Keratinocyte (primary cell): Measurements from ENCODE around the gene ZNF503. TPM values are rescaled to one million over a fixed set of nuclear protein-coding genes. Genes with fewer than 3 reads are reported as not detected.

Experiments used
- DNase-seq: peaks from one replicate; pipeline ENCODE4 v3.0.0-alpha.2; 2011; ENCODE audit warnings: low read depth, missing footprints, low spot score
- FAIRE-seq: peaks from 2 replicates; lab custom pipeline; 2011; peaks lifted over from hg19 to GRCh38; lab: Jason Lieb, UNC
- H2AFZ ChIP-seq: 2 replicates; pipeline ENCODE4 v1.6.0; 2012; ENCODE audit warnings: low read length, control low read depth, inconsistent platforms; ENCODE audit not compliant: control insufficient read depth
- H3K27ac ChIP-seq: 2 replicates; pipeline ENCODE4 v1.5.1; 2011; ENCODE audit warnings: low read length; ENCODE audit not compliant: control insufficient read depth, insufficient read depth
- H3K27me3 ChIP-seq: 3 replicates; pipeline ENCODE4 v1.6.0; 2011; ENCODE audit warnings: low read length; ENCODE audit not compliant: control insufficient read depth, insufficient read depth; ENCODE audit errors: extremely low read depth
- H3K36me3 ChIP-seq, 2 experiments: 2 replicates in 1 of 2; 3 replicates in 1 of 2; pipeline ENCODE4 v1.5.1; 2011; ENCODE audit warnings: low read length in 2 of 2, mild to moderate bottlenecking in 1 of 2; ENCODE audit not compliant: control insufficient read depth in 2 of 2, insufficient read depth in 2 of 2; ENCODE audit errors: extremely low read depth in 1 of 2
- H3K4me1 ChIP-seq: 3 replicates; pipeline ENCODE4 v1.5.1; 2011; ENCODE audit warnings: low read length; ENCODE audit not compliant: control insufficient read depth, insufficient read depth; ENCODE audit errors: extremely low read depth
- H3K4me2 ChIP-seq: 3 replicates; pipeline ENCODE4 v1.6.0; 2011; ENCODE audit warnings: low read depth, low read length; ENCODE audit not compliant: control insufficient read depth, insufficient read depth; ENCODE audit errors: extremely low read depth
- H3K4me3 ChIP-seq, 3 experiments: fragments of 200-600 bp in 1 of 3; sonication (generic) in 1 of 3; 2 replicates in 2 of 3; 3 replicates in 1 of 3; pipeline ENCODE4 v1.5.1; 2011 to 2016; ENCODE audit warnings: low read length in 3 of 3, mild to moderate bottlenecking in 3 of 3, control low read depth in 2 of 3, inconsistent platforms in 1 of 3, low read depth in 1 of 3, mixed read lengths in 1 of 3, mixed run types in 1 of 3, moderate library complexity in 1 of 3; ENCODE audit not compliant: control insufficient read depth in 2 of 3, insufficient read depth in 2 of 3; ENCODE audit errors: extremely low read depth in 1 of 3
- H3K79me2 ChIP-seq: 2 replicates; pipeline ENCODE4 v1.6.0; 2012; ENCODE audit warnings: low read length; ENCODE audit not compliant: control insufficient read depth, insufficient read depth
- H3K9ac ChIP-seq: 3 replicates; pipeline ENCODE4 v1.6.0; 2011; ENCODE audit warnings: low read length; ENCODE audit not compliant: control insufficient read depth, insufficient read depth; ENCODE audit errors: extremely low read depth
- H3K9me1 ChIP-seq: 3 replicates; pipeline ENCODE4 v1.6.0; 2011; ENCODE audit warnings: low read length; ENCODE audit not compliant: control insufficient read depth, insufficient read depth; ENCODE audit errors: extremely low read depth
- H3K9me3 ChIP-seq: 2 replicates; pipeline ENCODE4 v1.5.1; 2012; ENCODE audit warnings: low read depth, low read length; ENCODE audit not compliant: control insufficient read depth
- H4K20me1 ChIP-seq: 3 replicates; pipeline ENCODE4 v1.6.0; 2011; ENCODE audit warnings: low read length; ENCODE audit not compliant: control insufficient read depth, insufficient read depth; ENCODE audit errors: extremely low read depth
- CTCF ChIP-seq, 3 experiments: IDR thresholded peaks in 1 of 3; conservative IDR thresholded peaks in 1 of 3; optimal IDR thresholded peaks in 1 of 3; 2 replicates in 2 of 3; 3 replicates in 1 of 3; pipeline versions ENCODE3 to v1.5.1; 2011; ENCODE audit warnings: low read length in 3 of 3, mild to moderate bottlenecking in 3 of 3, moderate library complexity in 2 of 3, control low read depth in 1 of 3, inconsistent platforms in 1 of 3; ENCODE audit not compliant: insufficient read depth in 2 of 3; ENCODE audit errors: extremely low read depth in 1 of 3
- EZH2 ChIP-seq: IDR thresholded peaks from one replicate; pipeline ENCODE4 v1.6.1; 2012; ENCODE audit warnings: inconsistent platforms, mild to moderate bottlenecking, low read length, moderate library complexity
- dilution Hi-C: fragments of 300-500 bp; cut with MboI; formaldehyde crosslinking; loops from one replicate; pipeline ENCODE4 v1.7.0; 2020; ENCODE audit warnings: low sequenced_read_pairs; ENCODE audit not compliant: extremely low pct_ligation_motif_present
- polyA plus RNA-seq, 5 experiments: library from polyadenylated mRNA; depleted of rRNA in 3 of 5; stranded (reverse) in 3 of 5; stranded (forward) in 1 of 5; unstranded in 1 of 5; fragments of >200 nt; gene quantifications; 1 replicate in 1 of 5; 2 replicates in 3 of 5; 3 replicates in 1 of 5; pipeline versions ENCODE4 v1.2.1 to v1.2.3, GENCODE V29; 2011 to 2012; ENCODE audit warnings: missing spikeins in 2 of 5, low read depth in 1 of 5, low replicate concordance in 1 of 5

The ZNF503 gene
- polyA plus RNA-seq, 1 donor (not counting 4 experiments of a cell fraction or from before 2014, with no cell fraction given): 1.5 TPM

DNA sequence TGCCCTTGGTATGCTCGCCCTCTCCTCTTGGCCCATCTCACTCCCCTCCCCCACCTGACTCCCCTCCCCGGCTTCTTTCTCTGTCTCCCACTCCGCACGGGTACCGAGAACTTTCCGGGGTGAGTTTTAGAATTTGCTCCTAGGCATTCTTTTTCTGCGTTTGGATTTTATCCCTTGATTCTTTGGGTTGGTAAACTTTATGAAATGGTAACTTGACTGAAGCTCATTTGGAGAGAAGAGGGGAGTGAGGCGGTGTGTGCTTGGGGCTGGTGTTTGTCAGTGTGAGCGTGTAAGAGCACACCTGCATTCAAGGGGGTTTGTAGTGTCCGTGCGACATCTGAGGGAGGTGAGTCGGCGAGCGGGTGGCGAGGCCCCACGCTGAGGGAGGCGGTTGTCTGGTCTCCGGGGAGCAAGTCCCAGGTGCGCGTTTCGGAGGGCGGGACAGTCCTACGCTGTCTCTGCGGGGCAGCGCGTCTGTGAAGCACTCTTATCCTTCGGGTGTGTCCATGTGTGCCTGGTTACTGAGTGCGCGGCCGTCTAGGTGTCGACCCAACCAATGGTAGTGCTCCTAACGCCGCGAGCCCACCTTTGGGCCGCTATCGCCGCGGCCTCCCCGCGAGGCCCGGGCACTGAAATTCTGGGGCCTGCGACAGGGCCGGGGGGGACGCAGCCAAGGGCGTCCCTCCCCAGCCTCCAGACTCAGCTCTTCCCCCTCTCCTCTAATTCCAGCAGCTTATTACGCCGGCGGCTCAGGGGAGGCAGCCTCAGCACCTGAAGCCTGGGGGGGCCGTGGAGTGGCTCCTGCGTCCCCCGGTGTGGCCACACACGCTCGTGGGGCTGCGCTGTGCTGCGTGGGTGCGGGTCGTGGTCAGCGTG, 2.6 kb upstream of the ZNF503 start:
- H3K4me2 ChIP-seq: peak overlapping the region; percentile 95
- no peaks in the 10 kb centered on the region for H3K9me1 ChIP-seq
- H2AFZ ChIP-seq: peak overlapping the region; percentile 86
- no peaks in the 10 kb centered on the region for H4K20me1 ChIP-seq
- peak; percentile 41 for FAIRE-seq
- dilution Hi-C loops: no loop called here
- H3K36me3 ChIP-seq: peaks cover 0 to 2% of the 10 kb centered on the region in 2 experiments
- H3K9me3 ChIP-seq: no peaks in the 10 kb centered on the region
- no peak for DNase-seq
- H3K79me2 ChIP-seq: peaks cover 18% of the 10 kb centered on the region
- H3K9ac ChIP-seq: peak overlapping the region; percentile 85
- peak overlapping the region; percentile 69 for H3K27ac ChIP-seq
- H3K27me3 ChIP-seq: no peaks in the 10 kb centered on the region
- peak overlapping the region; percentile 78 to 93 (median 90) for H3K4me3 ChIP-seq
- peaks cover 26% of the 10 kb centered on the region for H3K4me1 ChIP-seq
- TF ChIP-seq CTCF (optimal IDR thresholded peaks at IDR 0.05 in 1 of 3, IDR thresholded peaks at IDR 0.05 in 1 of 3, conservative IDR thresholded peaks at IDR 0.05 in 1 of 3; ENCODE audit: extremely low read depth in 1 of 3, insufficient read depth in 2 of 3, low read length in 3 of 3) (no peak), EZH2 (no peak)

DNA sequence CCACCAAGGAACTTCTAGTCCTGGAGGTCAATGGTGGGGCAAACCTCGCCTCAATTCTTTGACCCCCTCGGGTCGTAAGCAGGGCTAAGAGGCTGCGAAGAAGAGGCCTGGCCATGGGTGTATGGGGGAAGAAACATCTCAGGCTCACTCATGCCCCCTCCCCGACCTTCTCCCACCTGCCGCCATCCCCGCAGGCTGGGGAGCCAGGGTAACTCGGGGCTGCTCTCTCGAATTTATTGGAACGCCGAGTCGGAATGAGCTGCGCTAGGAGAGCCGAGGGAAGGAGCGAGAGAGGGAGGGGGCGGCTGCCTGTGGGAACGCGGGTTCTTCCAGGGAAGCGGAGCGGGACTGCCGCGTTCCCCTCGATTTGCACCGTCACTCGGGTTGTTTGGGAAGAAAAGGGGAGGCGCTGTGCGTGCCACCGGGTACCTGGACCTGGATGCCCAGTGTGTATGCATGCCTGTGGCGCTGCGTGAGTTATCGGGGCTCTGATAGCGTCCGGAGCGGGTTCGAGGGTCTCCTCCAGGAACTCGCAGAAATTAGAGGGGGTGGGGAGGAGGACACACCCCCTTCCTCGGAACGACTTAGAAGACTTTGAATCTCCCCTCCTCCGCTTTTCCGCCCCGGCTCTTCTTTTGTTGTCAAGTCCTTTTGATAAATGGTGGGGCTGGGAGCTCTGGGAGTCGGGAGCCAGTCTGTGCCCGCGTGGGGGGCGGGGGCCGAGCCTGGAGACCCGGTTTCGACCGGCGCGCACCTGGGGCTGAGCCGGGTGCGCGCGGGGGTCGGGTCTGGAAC, 1.8 kb upstream of the ZNF503 start:
- Histone ChIP-seq H3K4me3 (peak overlapping the region; percentile 78 to 93 (median 90)), H3K9ac (peak overlapping the region; percentile 85), H3K27me3 (no peaks in the 10 kb centered on the region), H3K9me3 (no peaks in the 10 kb centered on the region), H3K27ac (peak overlapping the region; percentile 69), H3K36me3 (peaks cover 0 to 2% of the 10 kb centered on the region in 2 experiments), H3K9me1 (no peaks in the 10 kb centered on the region), H4K20me1 (no peaks in the 10 kb centered on the region), H3K79me2 (peaks cover 26% of the 10 kb centered on the region), H2AFZ (peak overlapping the region; percentile 69), H3K4me1 (peaks cover 26% of the 10 kb centered on the region), H3K4me2 (peak overlapping the region; percentile 95)
- FAIRE-seq (peak; percentile 36), DNase-seq (no peak)
- dilution Hi-C loops: no loop called here
- TF ChIP-seq CTCF (optimal IDR thresholded peaks at IDR 0.05 in 1 of 3, IDR thresholded peaks at IDR 0.05 in 1 of 3, conservative IDR thresholded peaks at IDR 0.05 in 1 of 3; ENCODE audit: extremely low read depth in 1 of 3, insufficient read depth in 2 of 3, low read length in 3 of 3): peak in 1 of 3 experiments; percentile 36
- TF ChIP-seq EZH2: no peak
